ENCODE data around the gene NT5C1B. TPM values are rescaled to one million over a fixed set of nuclear protein-coding genes. Genes with fewer than 3 reads are reported as not detected.

NT5C1B gene
- total RNA-seq, 2 experiments from 2014 or later = not detected

DNA sequence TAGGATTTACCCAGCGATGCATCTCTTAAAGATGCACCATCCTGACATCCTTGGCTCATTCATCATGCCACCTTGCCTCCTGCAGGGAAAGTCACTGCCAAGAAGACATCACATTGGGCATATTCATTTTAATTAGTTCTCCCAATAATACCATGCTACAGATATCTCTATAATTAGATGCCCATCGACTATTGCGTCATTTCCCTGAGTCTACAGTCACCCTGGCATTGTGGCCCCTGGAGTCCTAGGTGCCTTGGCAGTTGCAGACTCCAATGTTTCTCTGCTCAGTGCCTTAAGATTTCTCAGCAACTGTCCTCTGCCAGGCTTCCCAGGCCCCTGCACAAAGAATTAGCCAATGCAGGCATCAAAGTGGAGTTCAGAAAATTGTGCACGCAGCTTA lies 61.5 kb downstream of the NT5C1B start:
- Histone ChIP-seq H3K9me3 (ENCODE audit: low read length) (no peaks in the 10 kb centered on the region), H3K4me1 (ENCODE audit: insufficient read depth, low read length, poor library complexity, severe bottlenecking) (no peaks in the 10 kb centered on the region), H3K79me2 (ENCODE audit: insufficient read depth, low read depth, low read length) (no peaks in the 10 kb centered on the region), H2AFZ (ENCODE audit: low read length) (no peak overlapping the region), H3K4me3 (ENCODE audit: low read depth, low read length, poor library complexity, severe bottlenecking) (no peak overlapping the region), H3K4me2 (ENCODE audit: low read length) (no peak overlapping the region), H4K20me1 (ENCODE audit: insufficient read depth, low read length) (no peaks in the 10 kb centered on the region), H3K9me2 (ENCODE audit: insufficient read depth, low read length) (no peaks in the 10 kb centered on the region), H3K27ac (ENCODE audit: low read depth, low read length, poor library complexity, severe bottlenecking) (no peak overlapping the region), H3K36me3 (ENCODE audit: insufficient read depth, low read length) (no peaks in the 10 kb centered on the region)
- POLR2A ChIA-PET = interaction anchor here (0.5 to 1.2 kb wide), 2 partner anchors 10 to 199 kb away, joined by 3 read pairs; no protein-coding TSS in a partner anchor
- CTCF ChIA-PET (ENCODE audit: unreplicated experiment) = no interaction called here
- intact Hi-C loops (cut with micrococcal nuclease; ENCODE audit: unreplicated experiment) = loop anchor here (10.0 kb wide), 1 partner anchor 357 kb away; no protein-coding TSS in a partner anchor
- DNase-seq (ENCODE audit: low spot score) = no peak
- no TSS peak for BruUV-seq (replicated peaks)
- TF ChIP-seq EZH2phosphoT487 (IDR thresholded peaks at IDR 0.05; ENCODE audit: borderline replicate concordance, low read depth, low read length) = no peak
- TF ChIP-seq, protein P1, sequence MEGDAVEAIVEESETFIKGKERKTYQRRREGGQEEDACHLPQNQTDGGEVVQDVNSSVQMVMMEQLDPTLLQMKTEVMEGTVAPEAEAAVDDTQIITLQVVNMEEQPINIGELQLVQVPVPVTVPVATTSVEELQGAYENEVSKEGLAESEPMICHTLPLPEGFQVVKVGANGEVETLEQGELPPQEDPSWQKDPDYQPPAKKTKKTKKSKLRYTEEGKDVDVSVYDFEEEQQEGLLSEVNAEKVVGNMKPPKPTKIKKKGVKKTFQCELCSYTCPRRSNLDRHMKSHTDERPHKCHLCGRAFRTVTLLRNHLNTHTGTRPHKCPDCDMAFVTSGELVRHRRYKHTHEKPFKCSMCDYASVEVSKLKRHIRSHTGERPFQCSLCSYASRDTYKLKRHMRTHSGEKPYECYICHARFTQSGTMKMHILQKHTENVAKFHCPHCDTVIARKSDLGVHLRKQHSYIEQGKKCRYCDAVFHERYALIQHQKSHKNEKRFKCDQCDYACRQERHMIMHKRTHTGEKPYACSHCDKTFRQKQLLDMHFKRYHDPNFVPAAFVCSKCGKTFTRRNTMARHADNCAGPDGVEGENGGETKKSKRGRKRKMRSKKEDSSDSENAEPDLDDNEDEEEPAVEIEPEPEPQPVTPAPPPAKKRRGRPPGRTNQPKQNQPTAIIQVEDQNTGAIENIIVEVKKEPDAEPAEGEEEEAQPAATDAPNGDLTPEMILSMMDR (conservative IDR thresholded peaks at IDR 0.05; ENCODE audit: low read length) = no peak

DNA sequence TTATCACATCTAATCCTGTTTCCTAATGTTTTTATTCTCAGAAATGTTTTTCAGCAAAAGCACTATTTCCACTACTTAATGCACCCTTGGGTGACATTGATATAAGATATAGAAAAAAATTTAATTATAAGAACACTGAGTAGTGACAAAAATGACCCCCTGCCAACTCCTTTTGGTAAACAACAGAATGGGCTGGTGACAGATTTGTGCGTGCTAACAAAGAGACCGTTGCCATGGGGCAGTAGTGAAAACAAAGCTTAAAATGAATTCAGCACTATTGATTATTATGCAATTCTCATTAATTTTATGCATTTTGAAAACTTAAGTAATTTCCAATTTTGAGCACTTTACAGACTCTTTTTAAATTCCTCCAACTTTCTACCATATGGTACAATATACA lies 62.0 kb downstream of the NT5C1B start:
- Histone ChIP-seq H3K4me3 (ENCODE audit: low read depth, low read length, poor library complexity, severe bottlenecking) (no peak overlapping the region), H3K4me2 (ENCODE audit: low read length) (no peak overlapping the region), H3K36me3 (ENCODE audit: insufficient read depth, low read length) (no peaks in the 10 kb centered on the region), H4K20me1 (ENCODE audit: insufficient read depth, low read length) (no peaks in the 10 kb centered on the region), H3K9me3 (ENCODE audit: low read length) (no peaks in the 10 kb centered on the region), H3K9me2 (ENCODE audit: insufficient read depth, low read length) (no peaks in the 10 kb centered on the region), H3K79me2 (ENCODE audit: insufficient read depth, low read depth, low read length) (no peaks in the 10 kb centered on the region), H3K4me1 (ENCODE audit: insufficient read depth, low read length, poor library complexity, severe bottlenecking) (no peaks in the 10 kb centered on the region), H2AFZ (ENCODE audit: low read length) (no peak overlapping the region), H3K27ac (ENCODE audit: low read depth, low read length, poor library complexity, severe bottlenecking) (no peak overlapping the region)
- BruUV-seq (replicated peaks) = no TSS peak
- intact Hi-C loops (cut with micrococcal nuclease; ENCODE audit: unreplicated experiment) = loop anchor here (10.0 kb wide), 1 partner anchor 357 kb away; no protein-coding TSS in a partner anchor
- DNase-seq (ENCODE audit: low spot score) = no peak
- CTCF ChIA-PET (ENCODE audit: unreplicated experiment) = no interaction called here
- POLR2A ChIA-PET = interaction anchor here (1.2 kb wide), 1 partner anchor 10 kb away, joined by 3 read pairs; no protein-coding TSS in a partner anchor
- TF ChIP-seq, protein P1 (conservative IDR thresholded peaks at IDR 0.05; ENCODE audit: low read length) = no peak
- no peak for TF ChIP-seq EZH2phosphoT487 (IDR thresholded peaks at IDR 0.05; ENCODE audit: borderline replicate concordance, low read depth, low read length)

DNA sequence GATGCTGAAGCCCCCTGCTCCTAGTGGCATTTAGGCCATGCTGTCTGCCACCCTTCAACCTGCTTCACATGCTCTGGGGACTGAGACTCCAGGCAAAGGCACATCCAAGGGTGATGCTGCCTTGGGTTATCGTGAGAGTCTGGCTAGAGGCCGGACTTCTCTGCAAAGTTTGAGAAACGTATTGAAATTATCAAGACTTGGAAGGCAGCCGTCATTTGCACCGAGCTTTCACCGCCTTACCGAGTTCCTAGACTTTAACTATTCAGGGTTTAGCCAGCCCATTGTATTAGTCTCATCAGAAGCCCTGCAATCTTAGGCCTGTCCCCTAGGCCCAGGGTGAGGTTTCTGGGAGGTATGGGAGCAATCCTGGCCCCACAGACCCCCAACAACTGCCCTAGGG lies 62.9 kb downstream of the NT5C1B start:
- H2AFZ ChIP-seq (ENCODE audit: low read length) = no peak overlapping the region
- CTCF ChIA-PET (ENCODE audit: unreplicated experiment) = no interaction called here
- H3K9me2 ChIP-seq (ENCODE audit: insufficient read depth, low read length) = no peaks in the 10 kb centered on the region
- TF ChIP-seq, protein P1 (conservative IDR thresholded peaks at IDR 0.05; ENCODE audit: low read length) = no peak
- no peak for TF ChIP-seq EZH2phosphoT487 (IDR thresholded peaks at IDR 0.05; ENCODE audit: borderline replicate concordance, low read depth, low read length)
- no peak overlapping the region for H3K27ac ChIP-seq (ENCODE audit: low read depth, low read length, poor library complexity, severe bottlenecking)
- H3K4me3 ChIP-seq (ENCODE audit: low read depth, low read length, poor library complexity, severe bottlenecking) = no peak overlapping the region
- H4K20me1 ChIP-seq (ENCODE audit: insufficient read depth, low read length) = no peaks in the 10 kb centered on the region
- intact Hi-C loops (cut with micrococcal nuclease; ENCODE audit: unreplicated experiment) = loop anchor here (10.0 kb wide), 1 partner anchor 358 kb away; no protein-coding TSS in a partner anchor
- POLR2A ChIA-PET = interaction anchor here (0.7 kb wide), 1 partner anchor 30 kb away, joined by 3 read pairs; no protein-coding TSS in a partner anchor
- H3K36me3 ChIP-seq (ENCODE audit: insufficient read depth, low read length) = no peaks in the 10 kb centered on the region
- no peaks in the 10 kb centered on the region for H3K9me3 ChIP-seq (ENCODE audit: low read length)
- no peak overlapping the region for H3K4me2 ChIP-seq (ENCODE audit: low read length)
- H3K4me1 ChIP-seq (ENCODE audit: insufficient read depth, low read length, poor library complexity, severe bottlenecking) = no peaks in the 10 kb centered on the region
- no peak for DNase-seq (ENCODE audit: low spot score)
- BruUV-seq (replicated peaks) = no TSS peak
- H3K79me2 ChIP-seq (ENCODE audit: insufficient read depth, low read depth, low read length) = no peaks in the 10 kb centered on the region
